ENCODE results near the gene LEMD2. TPM values are rescaled to one million over a fixed set of nuclear protein-coding genes. Genes with fewer than 3 reads are reported as not detected.

The LEMD2 gene
- total RNA-seq, 1 experiment from 2014 or later = 91.8 TPM

GRCh38 chr6:33830635-33831240 is 41.8 kb upstream of the LEMD2 start:
- Histone ChIP-seq H2BK12ac (ENCODE audit: insufficient read length, low read depth, low read length) (no peak overlapping the region), H4K20me1 (ENCODE audit: control insufficient read depth, insufficient read depth, insufficient read length) (no peaks in the 10 kb centered on the region), H3T11ph (ENCODE audit: low read length) (no peak overlapping the region), H3K23ac (ENCODE audit: insufficient read length, low read depth, low read length) (no peak overlapping the region), H3K27me3 (ENCODE audit: insufficient read depth, low read length) (no peaks in the 10 kb centered on the region), H3K79me2 (ENCODE audit: insufficient read depth, low read length) (no peaks in the 10 kb centered on the region), H3K56ac (ENCODE audit: insufficient read length, low read depth, low read length) (no peak overlapping the region), H2BK120ac (ENCODE audit: low read depth, low read length, poor library complexity, severe bottlenecking) (no peak overlapping the region), H4K91ac (ENCODE audit: insufficient read length, low read depth, low read length) (no peak overlapping the region), H3K14ac (ENCODE audit: insufficient read depth, low read length) (no peak overlapping the region), H3K4me1 (ENCODE audit: insufficient read depth, low read length) (0 out of 2 replicates have a peak, but pooled peaks cover 4% of the 10 kb centered on the region), H3K23me2 (ENCODE audit: insufficient read length, low read depth, low read length, poor library complexity, severe bottlenecking) (no peaks in the 10 kb centered on the region), H2AK5ac (ENCODE audit: insufficient read length, low read length) (no peak overlapping the region), H3K4ac (ENCODE audit: low read depth, low read length) (no peak overlapping the region), H3K9me3 (ENCODE audit: control insufficient read depth, low read depth, low read length) (no peaks in the 10 kb centered on the region), H3K27ac (ENCODE audit: insufficient read length, low read depth, low read length) (no peak overlapping the region), H4K8ac (replicated peaks; ENCODE audit: insufficient read length, low read depth, low read length) (no peak overlapping the region), H2BK15ac (ENCODE audit: low read depth, low read length) (no peak overlapping the region), H3K4me2 (ENCODE audit: insufficient read depth, insufficient read length, low read length) (no peak overlapping the region), H3K79me1 (ENCODE audit: insufficient read depth, low read depth, low read length, poor library complexity, severe bottlenecking) (no peaks in the 10 kb centered on the region), H3K18ac (ENCODE audit: insufficient read length, low read depth, low read length) (no peak overlapping the region), H2BK5ac (ENCODE audit: insufficient read length, low read length) (no peak overlapping the region), H4K5ac (ENCODE audit: insufficient read length, low read depth, low read length) (no peak overlapping the region), H2BK20ac (ENCODE audit: low read depth, low read length, poor library complexity, severe bottlenecking) (no peak overlapping the region), H3K9ac (ENCODE audit: extremely low read depth, insufficient read length, low read length) (no peak overlapping the region), H2AFZ (ENCODE audit: low read length) (no peak overlapping the region)
- H3K36me3 Mint-ChIP-seq (ENCODE audit: insufficient read depth in 1 of 3, low read depth in 3 of 3) = peaks cover 7 to 11% (median 10%) of the 10 kb centered on the region in 3 experiments
- no peak overlapping the region for H3K4me3 Mint-ChIP-seq
- H3K4me1 Mint-ChIP-seq = peaks cover 47% of the 10 kb centered on the region in 2 experiments
- no CpG with 5 or more reads among the region's 21 CpGs for WGBS (ENCODE audit: extremely low coverage, insufficient read length, low lambda C conversion rate)
- no peak for TF ChIP-seq CTCF (conservative IDR thresholded peaks at IDR 0.05)
- H3K9me3 Mint-ChIP-seq = peaks cover 12 to 14% of the 10 kb centered on the region in 2 experiments
- no peak for DNase-seq
- peaks cover 18% of the 10 kb centered on the region for H3K27me3 Mint-ChIP-seq (ENCODE audit: low read depth)
- H3K27ac Mint-ChIP-seq = peak overlapping the region in 1 of 3 experiments; percentile 31; a peak in 1 of 7 replicates
